Activated naive CD4-positive, alpha-beta T cell treated with anti-CD3 and anti-CD28 coated beads, Interleukin-2, amount 10 ng/mL, durations not matched to agents 7 days and 5 days (primary cell): ENCODE measurements around the gene PTH2.
A peak's percentile ranks its signal among the peaks of the same experiment; 100 is the strongest.
"Not testable (repeated sequence)": the region's sequence is repeated elsewhere in the genome, so short reads cannot be mapped to it uniquely, and the experiment has no call there.

ENCODE experiments used
- CTCF ChIA-PET: fragments of 350-600 bp; sonication (Branson Sonifier 250); formaldehyde crosslinking; loops from one replicate; lab custom pipeline; 2021; ENCODE audit warnings: antibody characterized with exemption; lab: Charles Lee
- DNase-seq: peaks from one replicate; pipeline ENCODE4 v3.0.0-alpha.2; 2020
- H3K27ac Mint-ChIP-seq: one replicate; pipeline ENCODE4 v1.8.0; 2021; ENCODE audit warnings: mild to moderate bottlenecking, moderate library complexity, mixed read lengths
- H3K27me3 Mint-ChIP-seq: one replicate; pipeline ENCODE4 v1.8.0; 2021; ENCODE audit warnings: mild to moderate bottlenecking, mixed read lengths
- H3K36me3 Mint-ChIP-seq: one replicate; pipeline ENCODE4 v1.8.0; 2021; ENCODE audit warnings: mixed read lengths
- H3K4me1 Mint-ChIP-seq: one replicate; pipeline ENCODE4 v1.8.0; 2021; ENCODE audit warnings: mixed read lengths
- H3K4me3 Mint-ChIP-seq: one replicate; pipeline ENCODE4 v1.8.0; 2021; ENCODE audit warnings: mild to moderate bottlenecking, moderate library complexity, mixed read lengths
- H3K9me3 Mint-ChIP-seq: one replicate; pipeline ENCODE4 v1.8.0; 2021; ENCODE audit warnings: mixed read lengths

Gene PTH2, protein sequence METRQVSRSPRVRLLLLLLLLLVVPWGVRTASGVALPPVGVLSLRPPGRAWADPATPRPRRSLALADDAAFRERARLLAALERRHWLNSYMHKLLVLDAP

DNA sequence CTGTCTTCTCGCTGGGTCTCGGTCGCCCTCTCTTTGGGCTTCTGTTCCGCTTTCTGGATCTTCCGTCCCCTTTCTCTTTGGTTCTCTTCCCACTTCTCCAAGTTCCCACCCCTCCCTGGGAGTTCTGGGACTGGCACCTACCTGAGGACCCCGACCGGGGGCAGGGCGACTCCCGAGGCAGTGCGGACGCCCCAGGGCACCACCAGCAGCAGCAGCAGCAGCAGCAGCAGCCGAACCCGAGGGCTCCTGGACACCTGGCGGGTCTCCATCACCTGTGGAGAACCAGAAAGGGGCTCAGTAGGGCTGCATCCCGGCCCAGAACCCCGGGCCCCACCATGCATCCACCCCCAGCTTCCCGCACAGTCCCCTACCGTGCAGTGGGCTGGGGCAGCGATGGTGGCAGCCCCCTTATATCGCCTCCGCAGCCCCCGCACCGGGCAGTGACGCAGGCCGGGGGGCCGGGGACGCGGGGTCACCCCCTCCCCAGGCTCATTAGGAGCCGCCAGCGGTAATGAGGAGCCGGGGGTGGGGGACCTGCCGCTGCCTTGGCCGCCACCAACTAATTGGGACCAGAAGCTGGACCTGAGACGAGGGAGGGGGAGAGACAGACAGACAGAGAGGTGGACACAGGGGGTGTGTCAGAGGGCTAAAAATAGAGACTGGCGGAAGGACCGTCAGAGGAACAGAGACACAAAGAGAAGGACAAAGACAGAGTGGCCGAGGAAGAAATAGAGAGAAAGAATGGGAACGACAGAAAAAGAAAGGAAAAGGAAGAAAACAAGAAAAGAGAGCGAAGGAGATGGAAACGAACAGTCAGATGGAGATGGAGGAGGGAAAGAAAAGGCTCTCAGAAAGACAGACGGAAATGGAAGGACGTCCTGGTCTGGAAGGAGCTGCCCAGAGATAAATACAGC is at the start of gene PTH2:
Gene PTH2, minus strand, starts transcription at position 371 of the 914 bp plus-strand sequence. Its CDS starts 102 bp downstream, at position 269.
- Mint-ChIP-seq H3K4me1 (peaks cover 71% of the 10 kb centered on the region), H3K27ac (peak within 1 kb of the TSS; percentile 9), H3K36me3 (no peaks in the 10 kb centered on the region), H3K9me3 (no peaks in the 10 kb centered on the region), H3K4me3 (peak within 1 kb of the TSS; percentile 63), H3K27me3 (peaks cover 100% of the 10 kb centered on the region)
- no peak for DNase-seq
- CTCF ChIA-PET: interaction anchor here (0.8 to 2.0 kb wide), 4 partner anchors 12 to 50 kb away, joined by 3 to 7 read pairs (median 5); partner anchors contain the start of gene FLT3LG

DNA sequence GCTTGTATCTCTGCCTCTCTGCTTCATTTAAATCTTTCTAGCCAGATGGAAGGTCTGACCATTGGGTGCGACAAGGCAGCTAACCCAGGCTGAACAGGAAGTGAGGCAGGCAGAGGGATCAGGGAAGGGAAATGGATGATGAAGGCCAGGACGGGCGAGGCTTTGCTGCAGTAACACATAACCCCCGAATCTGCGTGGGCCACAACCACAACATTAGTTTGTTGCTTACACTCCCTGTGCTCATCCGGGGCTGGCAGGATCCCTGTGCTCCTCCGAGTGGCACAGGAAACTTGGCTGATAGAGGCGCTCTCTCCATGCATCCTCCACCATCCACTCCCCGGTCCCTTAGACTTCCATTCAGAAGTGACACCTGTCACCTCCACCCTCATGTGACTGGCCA is 49.7 kb upstream of the PTH2 start:
- H3K4me3 Mint-ChIP-seq: peak overlapping the region; percentile 89
- peaks cover 23% of the 10 kb centered on the region for H3K36me3 Mint-ChIP-seq
- H3K27me3 Mint-ChIP-seq: peaks cover 6% of the 10 kb centered on the region
- peak overlapping the region; percentile 90 for H3K27ac Mint-ChIP-seq
- no peaks in the 10 kb centered on the region for H3K9me3 Mint-ChIP-seq
- DNase-seq: no peak
- peaks cover 68% of the 10 kb centered on the region for H3K4me1 Mint-ChIP-seq
- CTCF ChIA-PET: interaction anchor here (0.6 to 2.1 kb wide), 18 partner anchors 8 to 209 kb away, joined by 3 to 15 read pairs (median 4); partner anchors contain the start of genes ALDH16A1, PIH1D1 and RPL13A

DNA sequence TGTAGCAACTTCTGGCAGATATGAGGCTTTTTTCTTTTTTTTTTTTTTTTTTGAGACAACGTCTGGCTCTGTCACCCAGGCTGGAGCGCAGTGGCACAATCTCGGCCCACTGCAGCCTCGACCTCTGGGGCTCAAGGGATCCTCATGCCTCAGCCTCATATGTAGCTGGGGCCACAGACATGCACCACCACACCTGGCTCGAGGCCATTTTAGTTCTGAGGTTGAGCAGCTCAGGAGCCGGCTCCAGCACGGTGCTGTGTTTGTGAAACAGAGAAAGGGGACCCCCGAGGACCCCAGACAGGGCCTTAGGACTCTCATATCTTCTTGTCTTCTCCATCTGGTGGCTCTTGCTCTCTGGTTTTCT is 47.4 kb upstream of the PTH2 start:
- H3K4me3 Mint-ChIP-seq: peak overlapping the region; percentile 41

DNA sequence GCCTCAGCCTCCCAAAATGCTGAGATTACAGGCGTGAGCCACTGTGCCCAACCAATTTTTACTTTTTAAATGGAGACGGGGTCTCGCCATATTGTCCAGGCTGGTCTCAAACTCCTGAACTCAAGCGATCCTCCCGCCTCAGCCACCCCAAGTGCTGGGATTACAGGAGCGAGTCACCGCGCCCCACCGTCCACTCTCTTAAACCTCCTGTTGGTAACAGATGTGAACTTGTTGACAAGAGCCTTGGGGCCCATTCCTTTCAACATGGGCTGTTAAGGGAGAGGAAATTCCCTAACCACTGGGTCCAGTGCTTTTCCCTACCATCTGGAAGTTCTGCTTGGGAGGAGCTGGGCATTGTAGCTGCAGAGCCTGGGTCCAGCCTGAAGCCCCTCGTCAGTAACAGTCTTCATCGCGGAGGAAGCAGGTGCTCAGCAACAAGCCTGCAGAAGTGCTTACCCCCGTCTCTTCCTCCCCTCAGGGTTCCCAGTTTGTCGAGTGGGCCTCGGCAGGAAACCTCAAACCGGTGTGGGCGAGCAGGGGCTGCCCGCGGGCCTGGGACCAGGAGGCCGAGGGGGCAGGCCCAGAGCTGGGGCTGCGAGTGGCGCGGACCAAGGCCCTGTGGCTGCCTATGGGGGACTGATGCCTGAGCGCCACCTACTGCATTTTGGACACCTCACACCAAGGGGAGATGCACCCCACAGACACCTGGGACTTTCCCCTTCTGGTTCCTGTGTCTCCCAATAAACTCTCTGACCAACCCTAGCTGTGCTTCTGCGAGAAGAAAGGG is 46.8 kb upstream of the PTH2 start:
- CTCF ChIA-PET: interaction anchor here (0.7 to 2.7 kb wide), 19 partner anchors 11 to 243 kb away, joined by 3 to 33 read pairs (median 5); partner anchors contain the start of genes ALDH16A1 and PIH1D1
- peak; percentile 90 for DNase-seq
- Mint-ChIP-seq H3K9me3 (no peaks in the 10 kb centered on the region), H3K4me3 (peak overlapping the region; percentile 41), H3K27me3 (peaks cover 6% of the 10 kb centered on the region), H3K27ac (peak overlapping the region; percentile 99), H3K36me3 (peaks cover 9% of the 10 kb centered on the region), H3K4me1 (peaks cover 60% of the 10 kb centered on the region)

More for the DNA sequence above, 47.4 kb upstream of the PTH2 start:
- H3K9me3 Mint-ChIP-seq: no peaks in the 10 kb centered on the region
- H3K27me3 Mint-ChIP-seq: peaks cover 6% of the 10 kb centered on the region
- peaks cover 12% of the 10 kb centered on the region for H3K36me3 Mint-ChIP-seq
- peaks cover 62% of the 10 kb centered on the region for H3K4me1 Mint-ChIP-seq
- CTCF ChIA-PET: interaction anchor here (0.7 to 2.7 kb wide), 17 partner anchors 12 to 243 kb away, joined by 3 to 33 read pairs (median 5); partner anchors contain the start of genes ALDH16A1 and PIH1D1
- H3K27ac Mint-ChIP-seq: peak overlapping the region; percentile 99
- no peak for DNase-seq

DNA sequence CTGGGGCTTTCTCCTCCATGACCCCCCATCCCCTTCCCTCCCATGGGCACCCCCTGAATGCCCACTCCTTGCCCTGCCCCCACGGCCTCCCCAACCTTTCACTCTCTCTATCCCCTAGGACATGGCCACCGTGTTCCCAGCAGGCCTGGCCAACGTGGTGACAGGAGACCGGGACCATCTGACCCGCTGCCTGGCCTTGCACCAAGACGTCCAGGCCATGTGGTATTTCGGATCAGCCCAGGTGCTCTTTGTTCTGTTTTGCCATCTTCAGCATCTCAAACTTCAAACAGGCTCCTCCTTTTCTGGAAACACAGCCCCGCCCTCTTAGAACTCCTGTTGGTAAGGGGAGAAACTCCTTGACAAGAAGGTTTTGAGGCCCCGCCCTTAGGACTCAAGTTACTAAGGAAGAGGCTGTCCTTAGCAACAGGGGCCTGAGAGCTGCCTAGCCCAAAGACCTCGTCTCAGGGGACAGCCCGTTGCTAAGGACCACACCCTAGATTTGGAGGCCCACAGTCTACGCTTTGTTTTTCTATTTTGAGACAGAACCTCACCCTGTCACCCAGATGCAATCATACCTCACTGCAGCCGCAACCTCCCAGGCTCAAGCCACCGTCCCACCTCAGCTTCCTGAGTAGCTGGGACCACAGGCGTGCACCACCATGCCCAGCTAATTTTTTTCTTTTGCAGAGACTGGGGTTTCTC is 45.7 kb upstream of the PTH2 start:
- Mint-ChIP-seq H3K4me3 (peak overlapping the region; percentile 71), H3K9me3 (no peaks in the 10 kb centered on the region), H3K4me1 (peaks cover 58% of the 10 kb centered on the region), H3K27me3 (peaks cover under 1% of the 10 kb centered on the region), H3K36me3 (peaks cover 14% of the 10 kb centered on the region), H3K27ac (peak overlapping the region; percentile 99)
- CTCF ChIA-PET: interaction anchor here (0.9 to 2.7 kb wide), 6 partner anchors 10 to 212 kb away, joined by 3 to 33 read pairs (median 10); partner anchors contain the start of genes ALDH16A1 and PIH1D1
- DNase-seq: peak; percentile 97

DNA sequence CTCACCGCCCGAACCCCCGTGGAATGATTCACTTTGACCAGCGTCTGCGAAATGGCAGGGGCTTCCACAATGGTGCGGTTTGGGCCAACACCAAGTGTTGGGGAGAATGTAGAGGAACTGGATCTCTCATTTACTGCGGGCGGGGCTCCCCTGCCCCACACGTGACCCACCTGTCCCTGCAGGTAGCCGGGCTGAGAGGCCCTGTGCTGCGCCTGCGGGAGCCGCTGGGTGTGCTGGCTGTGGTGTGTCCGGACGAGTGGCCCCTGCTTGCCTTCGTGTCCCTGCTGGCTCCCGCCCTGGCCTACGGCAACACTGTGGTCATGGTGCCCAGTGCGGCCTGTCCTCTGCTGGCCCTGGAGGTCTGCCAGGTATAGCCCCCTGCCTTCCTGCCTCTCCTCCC is 45.0 kb upstream of the PTH2 start:
- H3K27me3 Mint-ChIP-seq: no peaks in the 10 kb centered on the region
- H3K36me3 Mint-ChIP-seq: peaks cover 14% of the 10 kb centered on the region
- no peaks in the 10 kb centered on the region for H3K9me3 Mint-ChIP-seq
- CTCF ChIA-PET: no interaction called here
- no peak for DNase-seq
- H3K4me3 Mint-ChIP-seq: no peak overlapping the region
- H3K27ac Mint-ChIP-seq: peak overlapping the region; percentile 99
- H3K4me1 Mint-ChIP-seq: peaks cover 52% of the 10 kb centered on the region

DNA sequence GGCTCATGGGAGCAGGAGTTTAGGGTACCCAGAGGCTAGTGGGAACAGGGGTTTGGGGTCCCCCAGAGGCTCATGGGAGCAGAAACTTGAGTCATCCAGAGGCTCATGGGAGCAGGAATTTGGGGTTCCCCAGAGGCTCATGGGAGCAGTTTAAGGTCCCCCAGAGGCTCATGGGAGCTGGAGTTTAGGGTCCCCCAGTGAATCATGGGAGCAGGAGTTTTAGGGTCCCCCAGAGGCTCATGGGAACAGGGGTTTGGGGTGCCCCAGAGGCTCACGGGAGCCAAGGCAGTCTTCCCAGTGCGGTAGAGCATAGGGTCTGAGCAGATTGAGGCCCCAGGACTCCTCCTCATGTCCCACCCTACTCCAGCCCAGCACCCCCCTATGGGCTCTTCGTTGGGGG is 42.1 kb upstream of the PTH2 start:
- DNase-seq: no peak
- Mint-ChIP-seq H3K27me3 (no peaks in the 10 kb centered on the region), H3K9me3 (no peaks in the 10 kb centered on the region), H3K4me1 (peaks cover 28% of the 10 kb centered on the region), H3K36me3 (peaks cover 19% of the 10 kb centered on the region), H3K27ac (peak overlapping the region; percentile 19), H3K4me3 (no peak overlapping the region)
- CTCF ChIA-PET: interaction anchor here (1.6 kb wide), 1 partner anchor 8 kb away, joined by 5 read pairs; no protein-coding TSS in a partner anchor

DNA sequence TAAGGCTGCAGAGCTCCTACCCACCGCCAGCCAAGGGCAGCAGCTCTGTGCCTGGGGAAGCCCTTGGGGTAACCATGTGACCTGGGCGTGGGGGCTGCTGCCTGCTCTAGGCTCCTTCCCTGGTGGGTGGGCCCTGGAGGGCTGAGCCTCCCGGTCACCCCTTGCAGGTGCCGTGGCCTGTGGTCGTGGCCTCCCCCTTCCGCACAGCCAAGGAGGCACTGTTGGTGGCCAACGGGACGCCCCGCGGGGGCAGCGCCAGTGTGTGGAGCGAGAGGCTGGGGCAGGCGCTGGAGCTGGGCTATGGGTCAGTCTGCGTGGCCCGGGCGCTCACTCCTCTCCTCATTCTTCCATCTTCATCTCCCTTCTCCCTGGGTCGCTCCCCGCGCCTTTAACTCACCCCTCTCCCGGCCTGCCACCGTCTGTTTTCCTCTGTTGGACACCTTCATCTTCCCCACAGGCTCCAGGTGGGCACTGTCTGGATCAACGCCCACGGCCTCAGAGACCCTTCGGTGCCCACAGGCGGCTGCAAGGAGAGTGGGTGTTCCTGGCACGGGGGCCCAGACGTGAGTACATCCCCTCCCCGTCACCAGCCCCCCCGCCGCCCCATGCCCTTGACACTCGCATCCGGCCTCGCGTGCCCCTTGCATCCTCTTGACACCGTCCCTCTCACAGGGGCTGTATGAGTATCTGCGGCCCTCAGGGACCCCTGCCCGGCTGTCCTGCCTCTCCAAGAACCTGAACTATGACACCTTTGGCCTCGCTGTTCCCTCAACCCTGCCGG is 40.9 kb upstream of the PTH2 start:
- Mint-ChIP-seq H3K4me3 (no peak overlapping the region), H3K4me1 (peaks cover 18% of the 10 kb centered on the region), H3K9me3 (no peaks in the 10 kb centered on the region), H3K36me3 (peaks cover 28% of the 10 kb centered on the region), H3K27ac (peak overlapping the region; percentile 28), H3K27me3 (no peaks in the 10 kb centered on the region)
- CTCF ChIA-PET: interaction anchor here (1.6 kb wide), 1 partner anchor 9 kb away, joined by 5 read pairs; no protein-coding TSS in a partner anchor
- no peak for DNase-seq

DNA sequence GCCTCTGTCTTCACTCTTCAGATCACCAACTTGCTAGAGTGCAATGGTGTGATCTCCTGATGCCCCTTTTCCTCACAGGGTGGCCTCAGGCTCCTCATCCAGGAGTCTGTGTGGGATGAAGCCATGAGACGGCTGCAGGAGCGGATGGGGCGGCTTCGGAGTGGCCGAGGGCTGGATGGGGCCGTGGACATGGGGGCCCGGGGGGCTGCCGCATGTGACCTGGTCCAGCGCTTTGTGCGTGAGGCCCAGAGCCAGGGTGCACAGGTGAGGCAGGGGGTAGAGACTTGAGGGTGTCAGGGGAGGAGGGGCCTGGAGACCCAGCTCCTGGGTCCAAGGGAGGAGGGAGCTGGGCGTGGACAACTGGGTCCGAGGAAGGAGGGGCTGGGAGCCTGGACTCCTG is 39.3 kb upstream of the PTH2 start:
- Mint-ChIP-seq H3K27ac (peak overlapping the region; percentile 4), H3K27me3 (no peaks in the 10 kb centered on the region), H3K36me3 (peaks cover 29% of the 10 kb centered on the region), H3K4me3 (no peak overlapping the region), H3K4me1 (peaks cover 7% of the 10 kb centered on the region), H3K9me3 (no peaks in the 10 kb centered on the region)
- CTCF ChIA-PET: no interaction called here
- no peak for DNase-seq

DNA sequence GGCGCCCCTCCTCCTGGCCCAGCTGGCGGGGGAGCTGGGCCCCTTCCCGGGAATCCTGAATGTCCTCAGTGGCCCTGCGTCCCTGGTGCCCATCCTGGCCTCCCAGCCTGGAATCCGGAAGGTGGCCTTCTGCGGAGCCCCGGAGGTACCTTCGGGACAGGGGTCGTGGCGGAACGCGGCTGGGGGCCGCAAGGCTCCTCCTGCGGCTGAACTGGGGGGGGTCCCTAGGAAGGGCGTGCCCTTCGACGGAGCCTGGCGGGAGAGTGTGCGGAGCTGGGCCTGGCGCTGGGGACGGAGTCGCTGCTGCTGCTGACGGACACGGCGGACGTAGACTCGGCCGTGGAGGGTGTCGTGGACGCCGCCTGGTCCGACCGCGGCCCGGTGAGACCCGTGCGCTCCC is 38.4 kb upstream of the PTH2 start:
- CTCF ChIA-PET: no interaction called here
- Mint-ChIP-seq H3K27ac (no peak overlapping the region), H3K27me3 (no peaks in the 10 kb centered on the region), H3K36me3 (peaks cover 33% of the 10 kb centered on the region), H3K9me3 (no peaks in the 10 kb centered on the region), H3K4me1 (peaks cover 12% of the 10 kb centered on the region), H3K4me3 (no peak overlapping the region)
- DNase-seq: no peak

DNA sequence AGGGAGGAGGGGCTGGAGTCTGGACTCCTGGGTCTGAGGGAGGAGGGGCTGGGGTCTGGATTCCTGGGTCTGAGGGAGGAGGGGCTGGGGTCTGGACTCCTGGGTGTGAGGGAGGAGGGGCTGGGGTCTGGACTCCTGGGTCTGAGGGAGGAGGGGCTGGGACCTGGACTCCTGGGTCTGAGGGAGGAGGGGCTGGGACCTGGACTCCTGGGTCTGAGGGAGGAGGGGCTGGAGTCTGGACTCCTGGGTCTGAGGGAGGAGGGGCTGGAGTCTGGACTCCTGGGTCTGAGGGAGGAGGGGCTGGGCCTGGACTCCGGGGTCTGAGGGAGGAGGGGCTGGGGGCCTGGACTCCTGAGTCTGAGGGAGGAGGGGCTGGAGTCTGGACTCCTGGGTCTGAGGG is 37.9 kb upstream of the PTH2 start:
- H3K4me3 Mint-ChIP-seq, H3K27me3 Mint-ChIP-seq, H3K27ac Mint-ChIP-seq, H3K9me3 Mint-ChIP-seq, DNase-seq, CTCF ChIA-PET: not testable (repeated sequence)
- Mint-ChIP-seq H3K36me3 (peaks cover 36% of the 10 kb centered on the region), H3K4me1 (peaks cover 16% of the 10 kb centered on the region)

DNA sequence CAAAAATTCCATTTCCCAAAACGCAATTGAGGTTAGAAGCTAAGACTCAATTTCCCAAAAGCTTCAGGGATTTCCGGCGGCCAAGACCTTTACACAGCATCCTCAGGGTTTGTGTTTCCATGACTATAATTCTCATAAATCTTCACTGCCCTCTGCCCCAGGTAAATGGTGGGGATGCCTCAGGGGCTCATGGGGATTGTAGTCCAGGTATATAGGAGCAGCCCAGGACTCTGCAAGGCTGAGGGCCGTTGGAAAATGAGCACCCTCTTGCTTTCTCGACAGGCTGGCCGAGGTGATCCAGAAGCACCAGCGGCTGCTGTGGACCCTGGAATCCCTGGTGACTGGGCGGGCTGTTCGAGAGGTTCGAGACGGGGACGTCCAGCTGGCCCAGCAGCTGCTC is 36.1 kb upstream of the PTH2 start:
- Mint-ChIP-seq H3K9me3 (no peaks in the 10 kb centered on the region), H3K4me3 (no peak overlapping the region), H3K27ac (no peak overlapping the region), H3K4me1 (peaks cover 23% of the 10 kb centered on the region), H3K36me3 (peaks cover 32% of the 10 kb centered on the region), H3K27me3 (no peaks in the 10 kb centered on the region)
- CTCF ChIA-PET: interaction anchor here (1.6 to 2.2 kb wide), 2 partner anchors 10 to 11 kb away, joined by 5 to 9 read pairs; no protein-coding TSS in a partner anchor
- no peak for DNase-seq

DNA sequence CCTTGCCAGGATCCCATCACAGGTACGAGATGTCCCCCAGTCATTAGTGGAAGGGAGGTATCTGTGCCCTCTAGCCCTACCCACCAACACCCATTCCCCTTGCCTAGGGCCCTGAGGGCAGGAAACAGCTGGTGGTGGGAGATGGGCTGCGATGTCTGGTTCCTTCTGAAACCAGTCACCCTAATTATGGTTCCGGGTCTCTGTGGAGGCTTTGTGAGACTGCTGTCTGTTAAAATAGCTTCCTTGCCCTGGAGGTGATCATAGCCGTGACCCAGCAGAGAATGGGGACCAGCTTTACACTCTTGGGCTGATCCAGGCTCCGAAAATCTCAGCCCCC is 35.3 kb upstream of the PTH2 start:
- no peak for DNase-seq
- peaks cover 32% of the 10 kb centered on the region for H3K4me1 Mint-ChIP-seq
- H3K4me3 Mint-ChIP-seq: no peak overlapping the region
- H3K27me3 Mint-ChIP-seq: no peaks in the 10 kb centered on the region
- CTCF ChIA-PET: interaction anchor here (0.9 to 2.2 kb wide), 3 partner anchors 11 to 17 kb away, joined by 4 to 9 read pairs (median 5); no protein-coding TSS in a partner anchor
- peaks cover 34% of the 10 kb centered on the region for H3K36me3 Mint-ChIP-seq
- H3K9me3 Mint-ChIP-seq: no peaks in the 10 kb centered on the region
- no peak overlapping the region for H3K27ac Mint-ChIP-seq
